Epithelial cell of proximal tubule (primary cell): ENCODE results near the gene ASCC1. TPM values are rescaled to one million over a fixed set of nuclear protein-coding genes. Genes with fewer than 3 reads are reported as not detected.

Source experiments
- DNase-seq: peaks from one replicate; pipeline ENCODE4 v3.0.0-alpha.2; 2011; ENCODE audit warnings: low read depth
- H3K4me3 ChIP-seq: 2 replicates; pipeline ENCODE4 v1.5.1; 2011; ENCODE audit warnings: low read depth, mild to moderate bottlenecking, low read length
- CTCF ChIP-seq: conservative IDR thresholded peaks from 2 replicates; pipeline ENCODE4 v1.5.1; 2012; ENCODE audit warnings: low read depth, mild to moderate bottlenecking, low read length
- total RNA-seq: library from RNA; depleted of rRNA; stranded (reverse); fragments of >200 nt; gene quantifications from 2 replicates; pipeline ENCODE4 v1.2.3, GENCODE V29; 2015

The ASCC1 gene
- total RNA-seq, 1 donor from 2014 or later: 21.4 TPM

- TF ChIP-seq CTCF: no peak
- no peak overlapping the region for H3K4me3 ChIP-seq
- DNase-seq: no peak
These were observed 121.5 kb downstream of the ASCC1 start for GRCh38 chr10:72094574-72094973.

GRCh38 chr10:72093450-72093849 lies 122.6 kb downstream of the ASCC1 start:
- no peak for TF ChIP-seq CTCF
- DNase-seq: no peak
- H3K4me3 ChIP-seq: no peak overlapping the region

- no peak for DNase-seq
- no peak for TF ChIP-seq CTCF
- no peak overlapping the region for H3K4me3 ChIP-seq
These were observed 123.1 kb downstream of the ASCC1 start for GRCh38 chr10:72092987-72093386.

GRCh38 chr10:72092171-72092924 lies 123.7 kb downstream of the ASCC1 start:
- TF ChIP-seq CTCF: no peak
- no peak overlapping the region for H3K4me3 ChIP-seq
- no peak for DNase-seq

- no peak for TF ChIP-seq CTCF
- H3K4me3 ChIP-seq: no peak overlapping the region
- DNase-seq: no peak
These were observed 125.8 kb downstream of the ASCC1 start for GRCh38 chr10:72090326-72090725.

GRCh38 chr10:72089618-72090017 lies 126.5 kb downstream of the ASCC1 start:
- no peak for TF ChIP-seq CTCF
- DNase-seq: no peak
- H3K4me3 ChIP-seq: no peak overlapping the region

GRCh38 chr10:72088889-72089575 lies 127.0 kb downstream of the ASCC1 start:
- no peak for DNase-seq
- no peak for TF ChIP-seq CTCF
- no peak overlapping the region for H3K4me3 ChIP-seq
